Measurements from ENCODE around the gene RHOF.

RHOF gene

GRCh38 chr12:121837680-121838079, 44.2 kb upstream of the RHOF start:
- TF ChIP-seq CTCF (conservative IDR thresholded peaks at IDR 0.05; ENCODE audit: low read depth, low read length), result no peak

GRCh38 chr12:121831571-121832245, 38.2 kb upstream of the RHOF start:
- no peak overlapping the region for H2AFZ ChIP-seq (ENCODE audit: low read depth)
- H3K9ac ChIP-seq, result no peak overlapping the region
- no peaks in the 10 kb centered on the region for H3K79me2 ChIP-seq (ENCODE audit: insufficient read depth, low read depth)
- H3K27me3 ChIP-seq (ENCODE audit: insufficient read depth, low read depth), result no peaks in the 10 kb centered on the region
- no peak for TF ChIP-seq CTCF (conservative IDR thresholded peaks at IDR 0.05; ENCODE audit: low read depth, low read length)
- no peaks in the 10 kb centered on the region for H3K36me3 ChIP-seq (ENCODE audit: insufficient read depth)
- H4K20me1 ChIP-seq (ENCODE audit: insufficient read depth), result no peaks in the 10 kb centered on the region
- H3K4me1 ChIP-seq (ENCODE audit: low read depth, poor library complexity, severe bottlenecking), result no peaks in the 10 kb centered on the region
- no peak overlapping the region for H3K4me3 ChIP-seq (IDR thresholded peaks at IDR 0.05; ENCODE audit: insufficient read depth, low read depth, low read length)
- no peak overlapping the region for H3K4me2 ChIP-seq
- no peak overlapping the region for H3K27ac ChIP-seq

More at GRCh38 chr12:121837680-121838079, 44.2 kb upstream of the RHOF start:
- H4K20me1 ChIP-seq (ENCODE audit: insufficient read depth), result no peaks in the 10 kb centered on the region
- H3K4me1 ChIP-seq (ENCODE audit: low read depth, poor library complexity, severe bottlenecking), result no peaks in the 10 kb centered on the region
- H3K27me3 ChIP-seq (ENCODE audit: insufficient read depth, low read depth), result no peaks in the 10 kb centered on the region
- no peak overlapping the region for H3K27ac ChIP-seq
- H3K79me2 ChIP-seq (ENCODE audit: insufficient read depth, low read depth), result no peaks in the 10 kb centered on the region
- H2AFZ ChIP-seq (ENCODE audit: low read depth), result no peak overlapping the region
- no peak overlapping the region for H3K4me2 ChIP-seq
- H3K9ac ChIP-seq, result no peak overlapping the region
- no peaks in the 10 kb centered on the region for H3K36me3 ChIP-seq (ENCODE audit: insufficient read depth)
- no peak overlapping the region for H3K4me3 ChIP-seq (IDR thresholded peaks at IDR 0.05; ENCODE audit: insufficient read depth, low read depth, low read length)

GRCh38 chr12:121830588-121831265, 37.2 kb upstream of the RHOF start:
- Histone ChIP-seq H4K20me1 (ENCODE audit: insufficient read depth) (no peaks in the 10 kb centered on the region), H3K79me2 (ENCODE audit: insufficient read depth, low read depth) (no peaks in the 10 kb centered on the region), H3K4me3 (IDR thresholded peaks at IDR 0.05; ENCODE audit: insufficient read depth, low read depth, low read length) (no peak overlapping the region), H3K36me3 (ENCODE audit: insufficient read depth) (no peaks in the 10 kb centered on the region), H2AFZ (ENCODE audit: low read depth) (no peak overlapping the region), H3K9ac (no peak overlapping the region), H3K27ac (no peak overlapping the region), H3K4me1 (ENCODE audit: low read depth, poor library complexity, severe bottlenecking) (no peaks in the 10 kb centered on the region), H3K27me3 (ENCODE audit: insufficient read depth, low read depth) (no peaks in the 10 kb centered on the region), H3K4me2 (no peak overlapping the region)
- no peak for TF ChIP-seq CTCF (conservative IDR thresholded peaks at IDR 0.05; ENCODE audit: low read depth, low read length)

- Histone ChIP-seq H2AFZ (ENCODE audit: low read depth) (no peak overlapping the region), H4K20me1 (ENCODE audit: insufficient read depth) (no peaks in the 10 kb centered on the region), H3K36me3 (ENCODE audit: insufficient read depth) (no peaks in the 10 kb centered on the region), H3K27me3 (ENCODE audit: insufficient read depth, low read depth) (no peaks in the 10 kb centered on the region), H3K4me2 (no peak overlapping the region), H3K27ac (no peak overlapping the region), H3K4me1 (ENCODE audit: low read depth, poor library complexity, severe bottlenecking) (no peaks in the 10 kb centered on the region), H3K9ac (no peak overlapping the region), H3K4me3 (IDR thresholded peaks at IDR 0.05; ENCODE audit: insufficient read depth, low read depth, low read length) (no peak overlapping the region), H3K79me2 (ENCODE audit: insufficient read depth, low read depth) (no peaks in the 10 kb centered on the region)
- TF ChIP-seq CTCF (conservative IDR thresholded peaks at IDR 0.05; ENCODE audit: low read depth, low read length), result no peak
Observed at GRCh38 chr12:121830134-121830533, 36.6 kb upstream of the RHOF start.

All from KMS-11 (cell line).